HEK293 (cell line): Measurements from ENCODE around the gene ZNF316.

Experiments used
- MYNN ChIP-seq: fragments of 450-650 bp; formaldehyde crosslinking; IDR thresholded peaks from 2 replicates; pipeline ENCODE4 v1.5.1; 2016; ENCODE audit warnings: missing biosample characterization, missing genetic modification characterization, borderline replicate concordance
- REPIN1 ChIP-seq: fragments of 450-650 bp; formaldehyde crosslinking; IDR thresholded peaks from 2 replicates; pipeline ENCODE4 v1.5.1; 2017; ENCODE audit warnings: missing biosample characterization, missing genetic modification characterization, low read depth
- ZFP41 ChIP-seq: fragments of 450-650 bp; formaldehyde crosslinking; IDR thresholded peaks from 2 replicates; pipeline ENCODE4 v1.5.1; 2016; ENCODE audit warnings: missing biosample characterization, missing genetic modification characterization, borderline replicate concordance
- ZNF24 ChIP-seq: fragments of 450-650 bp; formaldehyde crosslinking; IDR thresholded peaks from 2 replicates; pipeline ENCODE4 v1.5.1; 2016; ENCODE audit warnings: missing biosample characterization, missing genetic modification characterization
- ZNF26 ChIP-seq: fragments of 450-650 bp; formaldehyde crosslinking; IDR thresholded peaks from 2 replicates; pipeline ENCODE4 v1.5.1; 2016; ENCODE audit warnings: missing biosample characterization, missing genetic modification characterization
- ZNF626 ChIP-seq: fragments of 450-650 bp; sonication (Bioruptor Pico); formaldehyde crosslinking; IDR thresholded peaks from 2 replicates; pipeline ENCODE4 v1.5.1; 2018; ENCODE audit warnings: missing biosample characterization, missing genetic modification characterization, inconsistent platforms

- TF ChIP-seq ZNF24 (no peak), MYNN (no peak), ZFP41 (tag by site-specific recombination) (no peak), ZNF26 (tag by site-specific recombination) (no peak), ZNF626 (tag by site-specific recombination) (no peak), REPIN1 (tag by site-specific recombination) (no peak)
Measured at GRCh38 chr7:6604458-6604857, 32.7 kb upstream of the ZNF316 start.
